ENCODE results near the gene HOXA10.
A peak's percentile ranks its signal among the peaks of the same experiment; 100 is the strongest.

The HOXA10 gene

DNA sequence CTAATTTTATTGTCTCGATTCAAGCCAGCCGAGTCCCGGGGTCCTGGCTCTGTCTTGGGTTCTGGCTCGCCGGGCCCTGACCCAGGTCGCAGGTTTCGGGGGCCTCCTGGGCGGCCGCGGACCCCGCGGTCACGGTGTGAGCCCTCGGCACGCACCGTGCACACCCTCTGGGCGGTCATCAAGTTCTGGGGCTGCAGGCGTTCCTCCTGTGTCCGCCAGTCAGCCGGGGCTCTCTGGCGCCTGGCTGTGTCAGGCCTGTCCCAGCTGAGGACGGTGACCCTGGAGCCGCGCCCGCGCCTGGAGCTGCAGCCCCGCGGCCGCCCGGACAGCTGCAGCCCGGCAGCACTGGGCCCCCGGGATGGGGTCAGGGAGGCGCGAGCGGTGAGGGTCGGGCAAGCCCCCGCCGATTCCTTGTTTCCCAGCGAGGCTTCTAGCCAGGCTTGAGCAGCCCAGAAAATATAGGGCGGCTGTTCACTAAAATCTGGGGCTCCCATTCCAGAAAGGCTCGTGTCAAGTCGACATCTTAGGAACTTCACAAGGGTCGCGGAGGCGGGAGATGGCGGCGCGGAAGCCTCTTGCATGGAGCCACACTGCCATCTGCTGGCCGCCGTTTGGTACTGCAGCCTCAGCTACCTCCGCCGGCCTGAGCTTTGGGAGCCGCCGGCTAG lies 13.4 kb downstream of the HOXA10 start:
- peak overlapping the region; percentile 49 for H3K4me3 ChIP-seq (ENCODE audit: low read depth, low read length)
- no peak for DNase-seq (ENCODE audit: low read depth)
- peak; percentile 98 for TF ChIP-seq CTCF (IDR thresholded peaks at IDR 0.05; ENCODE audit: control insufficient read depth, extremely low read depth, insufficient read depth)

- TF ChIP-seq CTCF (IDR thresholded peaks at IDR 0.05; ENCODE audit: control insufficient read depth, extremely low read depth, insufficient read depth): no peak
- H3K4me3 ChIP-seq (ENCODE audit: low read depth, low read length): no peak overlapping the region
- DNase-seq (ENCODE audit: low read depth): no peak
These were observed 14.0 kb downstream of the HOXA10 start for GRCh38 chr7:27160145-27160545.

DNA sequence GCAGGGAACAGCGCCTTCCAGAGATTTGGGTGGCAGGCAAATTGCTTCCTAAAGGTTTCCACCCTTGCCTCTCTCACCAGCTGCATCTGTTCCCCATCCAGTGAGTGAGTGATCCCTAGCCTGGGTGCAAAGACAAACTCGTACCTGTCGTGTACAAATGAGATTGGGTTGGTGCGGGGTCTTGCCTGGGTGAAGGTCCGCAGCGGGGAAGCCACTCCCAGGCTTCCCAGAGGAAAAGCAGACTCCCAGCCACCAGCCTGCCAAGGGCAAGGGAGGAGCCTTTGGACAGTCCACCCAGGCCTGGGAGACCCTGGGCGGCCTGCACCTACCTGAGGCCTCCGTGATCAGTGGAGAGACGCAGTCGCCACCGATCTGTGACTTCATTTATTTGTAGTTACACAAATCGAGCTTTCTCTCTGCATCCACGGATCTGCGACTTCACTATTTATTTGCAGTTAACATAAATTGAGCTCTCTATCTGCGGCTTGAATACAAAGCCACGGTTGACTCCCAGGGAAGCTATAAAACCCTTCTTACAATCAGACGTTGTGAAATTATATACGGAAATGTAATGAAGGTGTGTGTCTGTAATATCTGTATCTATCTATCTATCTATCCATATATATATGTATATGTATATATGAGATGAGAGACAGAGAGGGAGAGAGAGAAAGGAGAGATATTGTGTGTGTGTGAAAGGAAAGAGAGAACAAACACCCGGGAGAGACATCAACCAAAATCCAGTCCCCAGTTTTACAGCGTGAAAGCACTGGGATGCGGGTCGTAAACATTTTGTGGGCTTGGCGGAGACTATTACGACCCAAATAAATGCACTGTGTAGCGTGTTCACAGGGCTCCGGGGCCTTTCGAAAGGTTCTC lies 14.6 kb downstream of the HOXA10 start:
- peak; percentile 65 for DNase-seq (ENCODE audit: low read depth)
- TF ChIP-seq CTCF (IDR thresholded peaks at IDR 0.05; ENCODE audit: control insufficient read depth, extremely low read depth, insufficient read depth): no peak
- no peak overlapping the region for H3K4me3 ChIP-seq (ENCODE audit: low read depth, low read length)

DNA sequence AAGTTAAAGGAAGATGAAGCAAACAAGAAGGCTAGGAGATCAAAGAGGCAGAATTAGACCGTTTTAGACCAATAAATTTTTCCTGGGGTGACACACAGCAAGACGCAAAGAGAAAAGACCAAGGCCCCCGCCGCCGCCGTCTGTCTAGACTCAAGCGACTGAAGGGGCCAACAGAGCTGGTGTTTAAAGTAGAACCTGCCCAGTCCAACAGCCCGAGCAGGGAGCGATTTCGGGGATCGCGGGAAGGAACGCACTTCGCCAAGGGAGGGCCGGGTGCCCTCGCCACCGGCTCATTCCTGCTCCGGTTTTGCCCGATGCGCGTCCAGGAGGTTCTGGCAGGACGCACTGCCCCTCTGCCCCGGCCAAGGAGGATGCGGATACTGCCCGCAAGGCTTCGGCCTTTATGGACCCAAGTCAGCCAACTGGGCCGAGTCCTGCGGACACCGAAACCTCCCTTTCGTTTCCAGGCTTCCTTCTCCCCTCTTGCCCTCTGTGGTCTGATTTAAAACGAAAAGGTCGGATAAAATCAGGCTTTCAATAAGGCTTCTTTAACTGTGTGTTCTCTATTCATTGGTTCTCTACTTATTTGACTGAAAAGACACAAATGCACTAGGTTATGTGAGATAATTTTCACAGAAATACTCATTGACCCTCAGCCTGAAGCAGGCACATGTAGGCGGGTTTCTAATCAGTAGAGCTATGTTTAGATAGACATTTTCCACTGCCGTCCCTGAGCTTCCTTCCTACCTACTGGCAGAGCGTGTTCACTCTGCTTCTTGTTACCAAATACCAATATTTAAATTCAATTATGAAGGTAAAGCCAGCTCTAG lies 15.5 kb downstream of the HOXA10 start:
- TF ChIP-seq CTCF (IDR thresholded peaks at IDR 0.05; ENCODE audit: control insufficient read depth, extremely low read depth, insufficient read depth): no peak
- DNase-seq (ENCODE audit: low read depth): no peak

DNA sequence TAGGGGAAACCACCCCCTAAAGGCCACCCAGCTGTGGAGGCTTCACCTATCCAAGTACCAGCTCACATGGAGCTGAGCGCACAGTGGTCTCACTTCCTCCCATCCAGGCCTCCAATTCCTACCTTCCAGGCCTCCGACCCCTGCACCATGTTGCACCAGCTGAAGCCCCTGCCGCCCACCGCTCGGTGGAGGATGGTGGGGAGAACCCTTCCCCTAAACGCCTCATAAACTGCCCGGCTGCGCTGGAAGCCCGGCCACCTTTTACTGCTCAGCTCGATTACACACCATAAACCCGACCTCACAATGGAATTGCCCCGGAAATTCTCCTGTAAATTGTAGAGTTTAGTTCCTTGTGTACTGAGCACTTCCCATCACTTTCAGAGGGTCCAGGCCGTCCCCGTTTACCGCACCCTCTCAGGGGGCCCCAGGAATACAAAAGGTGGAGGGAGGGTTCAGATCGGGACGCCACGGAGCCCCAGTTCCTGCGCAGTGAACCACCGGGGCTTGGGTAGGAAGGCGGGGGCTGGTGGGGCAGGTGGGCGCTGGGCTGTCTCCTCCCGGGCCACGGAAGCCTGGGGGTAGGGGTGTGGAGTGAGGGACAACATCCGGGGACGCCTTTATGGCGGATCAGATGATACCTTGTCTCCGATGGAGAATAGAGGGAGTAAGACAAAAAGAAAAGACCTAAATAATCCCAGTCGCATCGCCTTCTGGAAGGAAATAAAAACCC lies 16.3 kb downstream of the HOXA10 start:
- H3K4me3 ChIP-seq (ENCODE audit: low read depth, low read length): no peak overlapping the region

More for the DNA sequence above, 15.5 kb downstream of the HOXA10 start:
- H3K4me3 ChIP-seq (ENCODE audit: low read depth, low read length): no peak overlapping the region

More for the DNA sequence above, 16.3 kb downstream of the HOXA10 start:
- no peak for TF ChIP-seq CTCF (IDR thresholded peaks at IDR 0.05; ENCODE audit: control insufficient read depth, extremely low read depth, insufficient read depth)
- DNase-seq (ENCODE audit: low read depth): no peak

Measured in LNCaP clone FGC (cell line).